GM23338 (cell line): ENCODE results near the gene ARG1. TPM values are rescaled to one million over a fixed set of nuclear protein-coding genes. Genes with fewer than 3 reads are reported as not detected.

Experiments used
- ATAC-seq: fragments of 200-7000 bp; cut with Tn5 transposase; 3 replicates; pipeline ENCODE4 v1.9.1; 2020
- DNase-seq: peaks from one replicate; pipeline ENCODE4 v3.0.0-alpha.2; 2015; ENCODE audit warnings: low spot score
- H2AFZ ChIP-seq: fragments of 200-600 bp; sonication (generic); 2 replicates; pipeline ENCODE4 v1.8.0; 2016; ENCODE audit warnings: antibody characterized with exemption, mild to moderate bottlenecking, moderate library complexity
- H3F3A ChIP-seq: fragments of 200-600 bp; sonication (generic); replicated peaks from 2 replicates; pipeline ENCODE4 v1.8.0; 2017; ENCODE audit warnings: antibody characterized with exemption, mixed run types, low read depth
- H3K27ac ChIP-seq: fragments of 200-600 bp; sonication (generic); 2 replicates; pipeline ENCODE4 v1.6.1; 2016; ENCODE audit warnings: low read depth
- H3K27me3 ChIP-seq: fragments of 200-600 bp; sonication (generic); 2 replicates; pipeline ENCODE4 v1.8.0; 2016; ENCODE audit warnings: mild to moderate bottlenecking, mixed run types, moderate library complexity; ENCODE audit not compliant: insufficient read depth
- H3K36me3 ChIP-seq: fragments of 200-600 bp; sonication (generic); 2 replicates; pipeline ENCODE4 v1.8.0; 2016; ENCODE audit warnings: mild to moderate bottlenecking; ENCODE audit not compliant: insufficient read depth
- H3K4me1 ChIP-seq: fragments of 200-600 bp; sonication (generic); 2 replicates; pipeline ENCODE4 v1.8.0; 2016; ENCODE audit warnings: mild to moderate bottlenecking, moderate library complexity; ENCODE audit not compliant: insufficient read depth
- H3K4me2 ChIP-seq: fragments of 200-600 bp; sonication (generic); 2 replicates; pipeline ENCODE4 v1.7.1; 2017; ENCODE audit warnings: mixed run types
- H3K4me3 ChIP-seq: fragments of 200-600 bp; sonication (generic); 2 replicates; pipeline ENCODE4 v1.6.1; 2016; ENCODE audit warnings: mixed run types
- H3K79me2 ChIP-seq: fragments of 200-600 bp; sonication (generic); replicated peaks from 2 replicates; pipeline ENCODE4 v1.8.0; 2017; ENCODE audit warnings: mild to moderate bottlenecking; ENCODE audit not compliant: insufficient read depth
- H3K9me2 ChIP-seq: fragments of 200-600 bp; sonication (generic); 2 replicates; pipeline ENCODE4 v1.8.0; 2017; ENCODE audit not compliant: insufficient read depth
- H4K20me1 ChIP-seq: fragments of 200-600 bp; sonication (generic); replicated peaks from 2 replicates; pipeline ENCODE4 v1.8.0; 2017; ENCODE audit warnings: mild to moderate bottlenecking; ENCODE audit not compliant: insufficient read depth
- H3K27ac Mint-ChIP-seq: 2 replicates; pipeline ENCODE4 v1.8.0; 2020; ENCODE audit warnings: inconsistent platforms, mild to moderate bottlenecking, moderate library complexity, mixed read lengths
- H3K27me3 Mint-ChIP-seq: 3 replicates; pipeline ENCODE4 v1.8.0; 2022; ENCODE audit warnings: low read depth, mild to moderate bottlenecking, moderate library complexity, mixed read lengths, inconsistent platforms; ENCODE audit not compliant: insufficient read depth, poor library complexity
- H3K36me3 Mint-ChIP-seq: 3 replicates; pipeline ENCODE4 v1.8.0; 2021; ENCODE audit warnings: low read depth, mild to moderate bottlenecking, inconsistent platforms, moderate library complexity, mixed read lengths
- H3K4me1 Mint-ChIP-seq: 3 replicates; pipeline ENCODE4 v1.8.0; 2020; ENCODE audit warnings: mild to moderate bottlenecking, inconsistent platforms, mixed read lengths
- H3K4me3 Mint-ChIP-seq: 3 replicates; pipeline ENCODE4 v1.8.0; 2021; ENCODE audit warnings: moderate library complexity, mild to moderate bottlenecking, inconsistent platforms, mixed read lengths
- H3K9me3 Mint-ChIP-seq: 3 replicates; pipeline ENCODE4 v1.8.0; 2020; ENCODE audit warnings: moderate library complexity, mild to moderate bottlenecking, inconsistent platforms, mixed read lengths
- ETS1 ChIP-seq: IDR thresholded peaks from 2 replicates; pipeline ENCODE4 v1.6.1; 2016; ENCODE audit warnings: antibody characterized with exemption
- EZH2 ChIP-seq: fragments of 200-600 bp; sonication (generic); IDR thresholded peaks from one replicate; pipeline ENCODE4 v1.8.0; 2017; ENCODE audit warnings: antibody characterized with exemption, mild to moderate bottlenecking, low read depth; ENCODE audit not compliant: unreplicated experiment
- EZH2phosphoT487 ChIP-seq: fragments of 200-600 bp; sonication (generic); IDR thresholded peaks from one replicate; pipeline ENCODE4 v1.8.1; 2018; ENCODE audit warnings: antibody characterized with exemption; ENCODE audit not compliant: unreplicated experiment
- NANOG ChIP-seq: IDR thresholded peaks from 2 replicates; pipeline ENCODE4 v1.6.1; 2016; ENCODE audit warnings: antibody characterized with exemption, borderline replicate concordance
- POLR2AphosphoS5 ChIP-seq: IDR thresholded peaks from 2 replicates; pipeline ENCODE4 v1.6.1; 2016; ENCODE audit warnings: antibody characterized with exemption, low read depth
- REST ChIP-seq: IDR thresholded peaks from one replicate; pipeline ENCODE4 v1.6.1; 2018; ENCODE audit warnings: antibody characterized with exemption; ENCODE audit not compliant: unreplicated experiment
- STAT1 ChIP-seq: IDR thresholded peaks from one replicate; pipeline ENCODE4 v1.6.1; 2016; ENCODE audit warnings: antibody characterized with exemption; ENCODE audit not compliant: unreplicated experiment
- ZNF114 ChIP-seq: fragments of 250-450 bp; sonication (Bioruptor Pico); IDR thresholded peaks from 2 replicates; pipeline ENCODE4 v1.5.0; 2020; ENCODE audit warnings: mild to moderate bottlenecking, moderate library complexity
- ZNF331 ChIP-seq: fragments of 250-450 bp; sonication (Bioruptor Pico); IDR thresholded peaks from 2 replicates; pipeline ENCODE4 v1.5.0; 2020; ENCODE audit warnings: low read depth, mild to moderate bottlenecking, moderate library complexity
- ZNF462 ChIP-seq: fragments of 250-450 bp; sonication (Bioruptor Pico); IDR thresholded peaks from 2 replicates; pipeline ENCODE4 v1.5.0; 2020; ENCODE audit warnings: mild to moderate bottlenecking, moderate library complexity
- polyA plus RNA-seq: library from polyadenylated mRNA; unstranded; fragments of >200 nt; fragmentation: Nextera tagmentation; extraction: Ambion mirVana; gene quantifications from 2 replicates; pipeline ENCODE4 v1.2.1, GENCODE V29; 2016
- total RNA-seq: library from RNA; depleted of rRNA; stranded (reverse); fragments of >200 nt; shearing (Covaris generic); gene quantifications from 2 replicates; pipeline ENCODE4 v1.2.3, GENCODE V29; 2014

Gene ARG1
- total and polyA plus RNA-seq, 2 experiments from 2014 or later, result 0.18 TPM; not detected in 1

- no peaks in the 10 kb centered on the region for H3K4me1 Mint-ChIP-seq
Observed at GRCh38 chr6:131565056-131565455, 8.0 kb upstream of the ARG1 start.

More at GRCh38 chr6:131565056-131565455, 8.0 kb upstream of the ARG1 start:
- Histone ChIP-seq H3K9me2 (no peaks in the 10 kb centered on the region; the same call in 1 of the 2 replicates), H3K4me1 (no peaks in the 10 kb centered on the region), H3F3A (no peaks in the 10 kb centered on the region), H3K27me3 (no peaks in the 10 kb centered on the region), H2AFZ (no peak overlapping the region), H3K4me2 (no peak overlapping the region), H3K36me3 (no peaks in the 10 kb centered on the region), H4K20me1 (no peaks in the 10 kb centered on the region), H3K4me3 (no peak overlapping the region), H3K27ac (no peak overlapping the region), H3K79me2 (no peaks in the 10 kb centered on the region)
- no peak overlapping the region for H3K4me3 Mint-ChIP-seq
- H3K9me3 Mint-ChIP-seq, result no peaks in the 10 kb centered on the region; the same call in 2 of the 3 replicates
- no peak overlapping the region for H3K27ac Mint-ChIP-seq
- H3K27me3 Mint-ChIP-seq, result peaks cover 1% of the 10 kb centered on the region
- DNase-seq (no peak), ATAC-seq (no peak)
- TF ChIP-seq POLR2AphosphoS5 (no peak), EZH2phosphoT487 (no peak), REST (no peak), ZNF331 (no peak), STAT1 (no peak), ZNF114 (no peak), ETS1 (no peak), NANOG (no peak), EZH2 (no peak), ZNF462 (no peak)
- H3K36me3 Mint-ChIP-seq, result no peaks in the 10 kb centered on the region
